Keratinocyte (primary cell): ENCODE data around the gene RGPD4. TPM values are rescaled to one million over a fixed set of nuclear protein-coding genes. Genes with fewer than 3 reads are reported as not detected.
A peak's percentile ranks its signal among the peaks of the same experiment; 100 is the strongest.
"Not testable (repeated sequence)": the region's sequence is repeated elsewhere in the genome, so short reads cannot be mapped to it uniquely, and the experiment has no call there.

ENCODE experiments used
- DNase-seq: peaks from one replicate; pipeline ENCODE4 v3.0.0-alpha.2; 2011; ENCODE audit warnings: low read depth, missing footprints, low spot score
- FAIRE-seq: peaks from 2 replicates; lab custom pipeline; 2011; peaks lifted over from hg19 to GRCh38; lab: Jason Lieb, UNC
- H2AFZ ChIP-seq: 2 replicates; pipeline ENCODE4 v1.6.0; 2012; ENCODE audit warnings: low read length, control low read depth, inconsistent platforms; ENCODE audit not compliant: control insufficient read depth
- H3K27ac ChIP-seq: 2 replicates; pipeline ENCODE4 v1.5.1; 2011; ENCODE audit warnings: low read length; ENCODE audit not compliant: control insufficient read depth, insufficient read depth
- H3K27me3 ChIP-seq: 3 replicates; pipeline ENCODE4 v1.6.0; 2011; ENCODE audit warnings: low read length; ENCODE audit not compliant: control insufficient read depth, insufficient read depth; ENCODE audit errors: extremely low read depth
- H3K36me3 ChIP-seq, 2 experiments: 2 replicates in 1 of 2; 3 replicates in 1 of 2; pipeline ENCODE4 v1.5.1; 2011; ENCODE audit warnings: low read length in 2 of 2, mild to moderate bottlenecking in 1 of 2; ENCODE audit not compliant: control insufficient read depth in 2 of 2, insufficient read depth in 2 of 2; ENCODE audit errors: extremely low read depth in 1 of 2
- H3K4me1 ChIP-seq: 3 replicates; pipeline ENCODE4 v1.5.1; 2011; ENCODE audit warnings: low read length; ENCODE audit not compliant: control insufficient read depth, insufficient read depth; ENCODE audit errors: extremely low read depth
- H3K4me2 ChIP-seq: 3 replicates; pipeline ENCODE4 v1.6.0; 2011; ENCODE audit warnings: low read depth, low read length; ENCODE audit not compliant: control insufficient read depth, insufficient read depth; ENCODE audit errors: extremely low read depth
- H3K4me3 ChIP-seq, 3 experiments: fragments of 200-600 bp in 1 of 3; sonication (generic) in 1 of 3; 2 replicates in 2 of 3; 3 replicates in 1 of 3; pipeline ENCODE4 v1.5.1; 2011 to 2016; ENCODE audit warnings: low read length in 3 of 3, mild to moderate bottlenecking in 3 of 3, control low read depth in 2 of 3, inconsistent platforms in 1 of 3, low read depth in 1 of 3, mixed read lengths in 1 of 3, mixed run types in 1 of 3, moderate library complexity in 1 of 3; ENCODE audit not compliant: control insufficient read depth in 2 of 3, insufficient read depth in 2 of 3; ENCODE audit errors: extremely low read depth in 1 of 3
- H3K79me2 ChIP-seq: 2 replicates; pipeline ENCODE4 v1.6.0; 2012; ENCODE audit warnings: low read length; ENCODE audit not compliant: control insufficient read depth, insufficient read depth
- H3K9ac ChIP-seq: 3 replicates; pipeline ENCODE4 v1.6.0; 2011; ENCODE audit warnings: low read length; ENCODE audit not compliant: control insufficient read depth, insufficient read depth; ENCODE audit errors: extremely low read depth
- H3K9me1 ChIP-seq: 3 replicates; pipeline ENCODE4 v1.6.0; 2011; ENCODE audit warnings: low read length; ENCODE audit not compliant: control insufficient read depth, insufficient read depth; ENCODE audit errors: extremely low read depth
- H3K9me3 ChIP-seq: 2 replicates; pipeline ENCODE4 v1.5.1; 2012; ENCODE audit warnings: low read depth, low read length; ENCODE audit not compliant: control insufficient read depth
- H4K20me1 ChIP-seq: 3 replicates; pipeline ENCODE4 v1.6.0; 2011; ENCODE audit warnings: low read length; ENCODE audit not compliant: control insufficient read depth, insufficient read depth; ENCODE audit errors: extremely low read depth
- EZH2 ChIP-seq: IDR thresholded peaks from one replicate; pipeline ENCODE4 v1.6.1; 2012; ENCODE audit warnings: inconsistent platforms, mild to moderate bottlenecking, low read length, moderate library complexity
- dilution Hi-C: fragments of 300-500 bp; cut with MboI; formaldehyde crosslinking; loops from one replicate; pipeline ENCODE4 v1.7.0; 2020; ENCODE audit warnings: low sequenced_read_pairs; ENCODE audit not compliant: extremely low pct_ligation_motif_present
- polyA minus RNA-seq, 3 experiments: library from RNA; depleted of rRNA, polyadenylated mRNA; stranded (reverse); fragments of >200 nt; gene quantifications; 1 replicate in 1 of 3; 2 replicates in 1 of 3; 3 replicates in 1 of 3; pipeline ENCODE4 v1.2.3, GENCODE V29; 2011
- polyA plus RNA-seq, 5 experiments: library from polyadenylated mRNA; depleted of rRNA in 3 of 5; stranded (reverse) in 3 of 5; stranded (forward) in 1 of 5; unstranded in 1 of 5; fragments of >200 nt; gene quantifications; 1 replicate in 1 of 5; 2 replicates in 3 of 5; 3 replicates in 1 of 5; pipeline versions ENCODE4 v1.2.1 to v1.2.3, GENCODE V29; 2011 to 2012; ENCODE audit warnings: missing spikeins in 2 of 5, low read depth in 1 of 5, low replicate concordance in 1 of 5
- TF ChIP-seq, protein P1 (sequence below), 3 experiments: IDR thresholded peaks in 1 of 3; conservative IDR thresholded peaks in 1 of 3; optimal IDR thresholded peaks in 1 of 3; 2 replicates in 2 of 3; 3 replicates in 1 of 3; pipeline versions ENCODE3 to v1.5.1; 2011; ENCODE audit warnings: low read length in 3 of 3, mild to moderate bottlenecking in 3 of 3, moderate library complexity in 2 of 3, control low read depth in 1 of 3, inconsistent platforms in 1 of 3; ENCODE audit not compliant: insufficient read depth in 2 of 3; ENCODE audit errors: extremely low read depth in 1 of 3

RGPD4 gene
- polyA plus RNA-seq (0.01 to 0.03 TPM in 2 of 3 replicates, not detected in the other), polyA minus RNA-seq (0.03 TPM in 1 of 3 replicates, not detected in the others)
- not detected for polyA plus RNA-seq (2011; ENCODE audit: low read depth)
- 0.04 TPM in 1 of 2 replicates, not detected in the other for polyA plus RNA-seq (2011; cell fraction: cytosol; rRNA removed)
- 0.03 TPM in 1 of 2 replicates, not detected in the other for polyA plus RNA-seq (2011; cell fraction: nucleus; rRNA removed)
- polyA plus RNA-seq (2012; ENCODE audit: low replicate concordance): 0.03 and 0.10 TPM in 2 replicates
- not detected for polyA minus RNA-seq (2011; cell fraction: cytosol; rRNA and poly(A)+ RNA removed)
- polyA minus RNA-seq (2011; cell fraction: nucleus; rRNA and poly(A)+ RNA removed): not detected in 2 replicates

DNA sequence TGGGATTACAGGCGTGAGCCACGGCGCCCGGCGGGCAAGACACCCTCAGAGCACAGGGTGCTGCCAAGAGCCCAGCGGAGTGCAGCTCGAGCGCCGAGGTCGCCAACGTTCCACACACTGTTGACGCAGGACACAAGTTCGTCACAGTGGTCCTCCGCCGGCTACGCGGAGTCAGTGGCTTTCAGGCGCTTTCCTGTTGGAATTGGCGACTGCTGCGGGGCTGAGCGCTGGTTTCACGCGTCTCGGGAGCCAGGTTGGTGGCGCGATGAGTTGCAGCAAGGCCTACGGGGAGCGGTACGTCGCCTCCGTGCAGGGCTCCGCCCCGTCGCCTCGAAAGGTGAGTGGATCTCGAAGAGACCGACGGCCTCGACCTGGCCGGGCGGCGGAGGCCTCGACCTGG lies at the start of gene RGPD4:
RGPD4 (plus strand) TSS at position 144 of the 400 bp plus-strand sequence; CDS start at position 266, 122 bp downstream.
- H3K36me3 ChIP-seq, FAIRE-seq, H3K9me1 ChIP-seq, H3K79me2 ChIP-seq, H3K9me3 ChIP-seq, H2AFZ ChIP-seq, H3K4me2 ChIP-seq, H4K20me1 ChIP-seq, dilution Hi-C loops, H3K4me1 ChIP-seq, H3K27ac ChIP-seq, H3K4me3 ChIP-seq, H3K9ac ChIP-seq, H3K27me3 ChIP-seq, DNase-seq: not testable (repeated sequence)

DNA sequence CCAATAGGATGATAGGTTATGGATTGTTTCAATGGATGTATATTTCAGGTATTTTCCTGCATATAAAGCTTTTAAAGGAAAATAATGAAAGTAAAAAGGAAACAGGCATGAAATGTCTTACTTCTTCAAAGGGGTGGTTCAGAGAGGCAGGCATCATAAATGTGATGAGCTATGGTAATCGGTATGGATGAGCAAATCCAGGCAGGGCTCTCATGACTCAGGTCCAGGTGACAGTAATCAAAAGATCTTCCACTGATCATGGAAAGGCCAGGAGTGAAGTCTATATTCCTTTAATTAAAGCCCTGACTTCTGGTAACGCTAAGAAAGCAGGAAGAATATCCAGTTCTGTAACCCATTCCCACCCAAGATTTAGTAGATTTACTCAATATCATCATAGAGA lies 48.7 kb upstream of the RGPD4 start:
- H3K4me2 ChIP-seq: peak overlapping the region; percentile 49
- no peaks in the 10 kb centered on the region for H3K27me3 ChIP-seq
- TF ChIP-seq EZH2: no peak
- TF ChIP-seq, protein P1, sequence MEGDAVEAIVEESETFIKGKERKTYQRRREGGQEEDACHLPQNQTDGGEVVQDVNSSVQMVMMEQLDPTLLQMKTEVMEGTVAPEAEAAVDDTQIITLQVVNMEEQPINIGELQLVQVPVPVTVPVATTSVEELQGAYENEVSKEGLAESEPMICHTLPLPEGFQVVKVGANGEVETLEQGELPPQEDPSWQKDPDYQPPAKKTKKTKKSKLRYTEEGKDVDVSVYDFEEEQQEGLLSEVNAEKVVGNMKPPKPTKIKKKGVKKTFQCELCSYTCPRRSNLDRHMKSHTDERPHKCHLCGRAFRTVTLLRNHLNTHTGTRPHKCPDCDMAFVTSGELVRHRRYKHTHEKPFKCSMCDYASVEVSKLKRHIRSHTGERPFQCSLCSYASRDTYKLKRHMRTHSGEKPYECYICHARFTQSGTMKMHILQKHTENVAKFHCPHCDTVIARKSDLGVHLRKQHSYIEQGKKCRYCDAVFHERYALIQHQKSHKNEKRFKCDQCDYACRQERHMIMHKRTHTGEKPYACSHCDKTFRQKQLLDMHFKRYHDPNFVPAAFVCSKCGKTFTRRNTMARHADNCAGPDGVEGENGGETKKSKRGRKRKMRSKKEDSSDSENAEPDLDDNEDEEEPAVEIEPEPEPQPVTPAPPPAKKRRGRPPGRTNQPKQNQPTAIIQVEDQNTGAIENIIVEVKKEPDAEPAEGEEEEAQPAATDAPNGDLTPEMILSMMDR (optimal IDR thresholded peaks at IDR 0.05 in 1 of 3, IDR thresholded peaks at IDR 0.05 in 1 of 3, conservative IDR thresholded peaks at IDR 0.05 in 1 of 3; ENCODE audit: extremely low read depth in 1 of 3, insufficient read depth in 2 of 3, low read length in 3 of 3): no peak
- H2AFZ ChIP-seq: no peak overlapping the region
- H3K36me3 ChIP-seq: no peaks in the 10 kb centered on the region
- H3K9me3 ChIP-seq: no peaks in the 10 kb centered on the region
- H3K4me1 ChIP-seq: peaks cover 10% of the 10 kb centered on the region
- no peaks in the 10 kb centered on the region for H4K20me1 ChIP-seq
- no peaks in the 10 kb centered on the region for H3K79me2 ChIP-seq
- DNase-seq (no peak), FAIRE-seq (peak; percentile 23)
- no peak overlapping the region for H3K4me3 ChIP-seq
- dilution Hi-C loops: no loop called here
- H3K27ac ChIP-seq: no peak overlapping the region
- H3K9me1 ChIP-seq: no peaks in the 10 kb centered on the region
- no peak overlapping the region for H3K9ac ChIP-seq
